K562 (cell line): Measurements from ENCODE around the gene MRPL11. TPM values are rescaled to one million over a fixed set of nuclear protein-coding genes. Genes with fewer than 3 reads are reported as not detected.

ENCODE experiments used
- COPS2 ChIP-seq: fragments of 450-650 bp; conservative IDR thresholded peaks from 2 replicates; pipeline ENCODE4 v1.6.1; 2016; ENCODE audit warnings: mild to moderate bottlenecking, moderate library complexity
- CREB1 ChIP-seq, 2 experiments: sonication (generic) in 1 of 2; formaldehyde crosslinking in 1 of 2; IDR thresholded peaks; 2 replicates each; pipeline versions ENCODE4 v1.6.1 to v1.8.0; 2012 to 2022; ENCODE audit warnings: inconsistent platforms in 1 of 2, mild to moderate bottlenecking in 1 of 2, missing genetic modification reagents in 1 of 2, moderate library complexity in 1 of 2
- HNRNPLL ChIP-seq: fragments of 200-400 bp; formaldehyde crosslinking; IDR thresholded peaks from 2 replicates; pipeline ENCODE4 v1.6.1; 2017; ENCODE audit warnings: low read length, low read depth, mild to moderate bottlenecking; ENCODE audit not compliant: poor library complexity, severe bottlenecking
- MYNN ChIP-seq, 2 experiments: sonication (generic); formaldehyde crosslinking in 1 of 2; IDR thresholded peaks; 2 replicates each; pipeline versions ENCODE4 v1.5.0 to v1.6.1; 2016 to 2020; ENCODE audit warnings: antibody characterized with exemption in 1 of 2, missing genetic modification reagents in 1 of 2
- RBM22 ChIP-seq: fragments of 200-400 bp; formaldehyde crosslinking; IDR thresholded peaks from 2 replicates; pipeline ENCODE4 v1.6.1; 2018; ENCODE audit warnings: low read length, low read depth; ENCODE audit not compliant: poor library complexity, severe bottlenecking
- RFX7 ChIP-seq: fragments of 250-450 bp; sonication (Bioruptor Pico); IDR thresholded peaks from 2 replicates; pipeline ENCODE4 v1.5.1; 2021; ENCODE audit warnings: mild to moderate bottlenecking
- ZNF140 ChIP-seq: fragments of 250-450 bp; sonication (Bioruptor Pico); IDR thresholded peaks from 2 replicates; pipeline ENCODE4 v1.8.0; 2021; ENCODE audit warnings: moderate library complexity, mild to moderate bottlenecking, inconsistent platforms
- polyA plus RNA-seq, 8 experiments: library from polyadenylated mRNA; depleted of rRNA in 4 of 8; stranded (reverse) in 5 of 8; unstranded in 3 of 8; fragments of >200 nt; fragmentation: Nextera tagmentation in 2 of 8; fragmentation: Illumina TruSeq in 1 of 8; extraction: Ambion mirVana in 2 of 8; extraction: Trizol in 1 of 8; gene quantifications; 2 replicates each; pipeline versions ENCODE4 v1.2.1 to v1.2.3, GENCODE V29; 2011 to 2014; ENCODE audit warnings: inconsistent platforms in 1 of 8, missing spikeins in 1 of 8
- total RNA-seq, 7 experiments: library from RNA; depleted of rRNA in 6 of 7; stranded (reverse); fragments of >200 nt in 6 of 7; fragmentation: Illumina TruSeq in 2 of 7; extraction: Trizol in 2 of 7; gene quantifications; 2 replicates each; pipeline versions ENCODE4 v1.2.1 to v1.2.3, GENCODE V29; 2011 to 2021; ENCODE audit warnings: low replicate concordance in 1 of 7
- TF ChIP-seq, protein P1 (sequence below), 2 experiments: fragments of 450-650 bp; formaldehyde crosslinking in 1 of 2; IDR thresholded peaks; 2 replicates each; pipeline versions ENCODE4 v1.4.0 to v1.6.1; 2014 to 2020; ENCODE audit warnings: mild to moderate bottlenecking in 2 of 2, borderline replicate concordance in 1 of 2, low read depth in 1 of 2
- TF ChIP-seq, protein P2 (sequence below): fragments of 250-450 bp; sonication (Bioruptor Pico); IDR thresholded peaks from 2 replicates; pipeline ENCODE4 v1.4.0; 2020; ENCODE audit warnings: mild to moderate bottlenecking
- TF ChIP-seq, protein P3 (sequence below): sonication (generic); formaldehyde crosslinking; IDR thresholded peaks from 2 replicates; pipeline ENCODE4 v1.8.0; 2022; ENCODE audit warnings: mild to moderate bottlenecking, missing genetic modification reagents
- TF ChIP-seq, protein P4 (sequence below): fragments of 450-650 bp; formaldehyde crosslinking; IDR thresholded peaks from 2 replicates; pipeline ENCODE4 v1.4.0; 2022; ENCODE audit warnings: mild to moderate bottlenecking, moderate library complexity

The MRPL11 gene
- total and polyA plus RNA-seq, 9 of the 15 experiments (the other 6 are each of a cell fraction or from before 2014, with no cell fraction given), result 33.0 to 173 (median 91.9) TPM

DNA sequence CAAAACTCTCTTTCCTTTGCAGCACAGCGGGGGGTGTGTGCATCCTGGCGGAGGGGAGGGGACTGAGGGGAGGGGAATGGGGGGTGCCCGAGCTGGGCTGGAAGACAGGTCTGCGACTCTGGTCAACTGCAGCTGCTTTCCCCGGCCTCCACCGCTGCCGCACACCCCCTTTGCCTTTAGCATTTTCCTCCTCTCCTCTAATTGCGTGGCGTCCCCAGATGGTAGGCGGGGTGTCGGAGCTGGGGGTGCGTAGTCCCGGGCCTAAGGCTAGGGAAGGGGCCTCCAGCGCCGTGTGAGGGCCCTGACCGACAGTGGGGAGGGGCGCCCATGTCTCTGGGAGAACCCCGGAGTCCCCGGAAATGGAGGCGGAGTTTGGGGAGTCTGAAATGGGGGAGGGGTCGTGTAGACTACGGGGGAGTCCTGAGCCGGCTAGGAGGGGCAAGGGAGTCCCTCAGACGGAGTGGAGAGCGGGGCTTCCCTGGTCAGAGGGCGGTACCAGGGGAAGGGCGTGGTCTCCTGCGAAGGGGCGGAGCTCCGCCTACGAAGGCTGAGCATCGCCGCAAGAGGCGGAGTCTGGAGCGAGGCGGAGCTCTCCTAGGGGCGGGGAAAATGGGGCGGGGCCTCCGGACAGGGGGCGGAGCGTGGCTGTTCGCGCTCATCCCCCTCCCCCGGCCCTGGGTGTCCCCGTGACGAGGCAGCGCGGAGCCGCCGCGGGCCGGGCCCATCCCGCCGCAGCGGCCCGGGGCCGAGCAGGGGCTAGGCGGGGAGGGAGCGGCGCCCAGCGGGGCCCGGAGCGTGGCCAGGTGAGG lies 27.8 kb upstream of the MRPL11 start, which contains the start of gene PELI3 (continued):
- TF ChIP-seq, protein P1, sequence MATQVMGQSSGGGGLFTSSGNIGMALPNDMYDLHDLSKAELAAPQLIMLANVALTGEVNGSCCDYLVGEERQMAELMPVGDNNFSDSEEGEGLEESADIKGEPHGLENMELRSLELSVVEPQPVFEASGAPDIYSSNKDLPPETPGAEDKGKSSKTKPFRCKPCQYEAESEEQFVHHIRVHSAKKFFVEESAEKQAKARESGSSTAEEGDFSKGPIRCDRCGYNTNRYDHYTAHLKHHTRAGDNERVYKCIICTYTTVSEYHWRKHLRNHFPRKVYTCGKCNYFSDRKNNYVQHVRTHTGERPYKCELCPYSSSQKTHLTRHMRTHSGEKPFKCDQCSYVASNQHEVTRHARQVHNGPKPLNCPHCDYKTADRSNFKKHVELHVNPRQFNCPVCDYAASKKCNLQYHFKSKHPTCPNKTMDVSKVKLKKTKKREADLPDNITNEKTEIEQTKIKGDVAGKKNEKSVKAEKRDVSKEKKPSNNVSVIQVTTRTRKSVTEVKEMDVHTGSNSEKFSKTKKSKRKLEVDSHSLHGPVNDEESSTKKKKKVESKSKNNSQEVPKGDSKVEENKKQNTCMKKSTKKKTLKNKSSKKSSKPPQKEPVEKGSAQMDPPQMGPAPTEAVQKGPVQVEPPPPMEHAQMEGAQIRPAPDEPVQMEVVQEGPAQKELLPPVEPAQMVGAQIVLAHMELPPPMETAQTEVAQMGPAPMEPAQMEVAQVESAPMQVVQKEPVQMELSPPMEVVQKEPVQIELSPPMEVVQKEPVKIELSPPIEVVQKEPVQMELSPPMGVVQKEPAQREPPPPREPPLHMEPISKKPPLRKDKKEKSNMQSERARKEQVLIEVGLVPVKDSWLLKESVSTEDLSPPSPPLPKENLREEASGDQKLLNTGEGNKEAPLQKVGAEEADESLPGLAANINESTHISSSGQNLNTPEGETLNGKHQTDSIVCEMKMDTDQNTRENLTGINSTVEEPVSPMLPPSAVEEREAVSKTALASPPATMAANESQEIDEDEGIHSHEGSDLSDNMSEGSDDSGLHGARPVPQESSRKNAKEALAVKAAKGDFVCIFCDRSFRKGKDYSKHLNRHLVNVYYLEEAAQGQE (IDR thresholded peaks at IDR 0.05; ENCODE audit: borderline replicate concordance), result peak; percentile 58
- TF ChIP-seq, protein P1 (CRISPR knock-in tag; IDR thresholded peaks at IDR 0.05; ENCODE audit: low read depth), result peak; percentile 53; the same call in 1 of the 2 replicates
- TF ChIP-seq, protein P2, sequence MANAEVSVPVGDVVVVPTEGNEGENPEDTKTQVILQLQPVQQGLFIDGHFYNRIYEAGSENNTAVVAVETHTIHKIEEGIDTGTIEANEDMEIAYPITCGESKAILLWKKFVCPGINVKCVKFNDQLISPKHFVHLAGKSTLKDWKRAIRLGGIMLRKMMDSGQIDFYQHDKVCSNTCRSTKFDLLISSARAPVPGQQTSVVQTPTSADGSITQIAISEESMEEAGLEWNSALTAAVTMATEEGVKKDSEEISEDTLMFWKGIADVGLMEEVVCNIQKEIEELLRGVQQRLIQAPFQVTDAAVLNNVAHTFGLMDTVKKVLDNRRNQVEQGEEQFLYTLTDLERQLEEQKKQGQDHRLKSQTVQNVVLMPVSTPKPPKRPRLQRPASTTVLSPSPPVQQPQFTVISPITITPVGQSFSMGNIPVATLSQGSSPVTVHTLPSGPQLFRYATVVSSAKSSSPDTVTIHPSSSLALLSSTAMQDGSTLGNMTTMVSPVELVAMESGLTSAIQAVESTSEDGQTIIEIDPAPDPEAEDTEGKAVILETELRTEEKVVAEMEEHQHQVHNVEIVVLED (CRISPR knock-in tag), result peak; percentile 27; the same call in 1 of the 2 replicates
- no peak for TF ChIP-seq RBM22
- TF ChIP-seq COPS2, result no peak
- TF ChIP-seq RFX7 (CRISPR knock-in tag), result no peak
- TF ChIP-seq HNRNPLL, result peak; percentile 84
- TF ChIP-seq ZNF140 (CRISPR knock-in tag), result no peak
- peak; percentile 11; the same call in 1 of the 2 replicates for TF ChIP-seq CREB1 (IDR thresholded peaks at IDR 0.05)
- TF ChIP-seq CREB1 (CRISPR knock-in tag; IDR thresholded peaks at IDR 0.05), result no peak; the same call in 1 of the 2 replicates
- no peak for TF ChIP-seq MYNN (IDR thresholded peaks at IDR 0.05)
- TF ChIP-seq MYNN (CRISPR knock-in tag; IDR thresholded peaks at IDR 0.05), result no peak
- TF ChIP-seq, protein P3, sequence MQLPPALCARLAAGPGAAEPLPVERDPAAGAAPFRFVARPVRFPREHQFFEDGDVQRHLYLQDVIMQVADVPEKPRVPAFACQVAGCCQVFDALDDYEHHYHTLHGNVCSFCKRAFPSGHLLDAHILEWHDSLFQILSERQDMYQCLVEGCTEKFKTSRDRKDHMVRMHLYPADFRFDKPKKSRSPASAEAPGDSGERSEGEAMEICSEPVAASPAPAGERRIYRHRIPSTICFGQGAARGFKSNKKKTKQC (CRISPR knock-in tag), result 0 out of 2 replicates have a peak, but pooled peaks have one; percentile 48
- TF ChIP-seq, protein P4, sequence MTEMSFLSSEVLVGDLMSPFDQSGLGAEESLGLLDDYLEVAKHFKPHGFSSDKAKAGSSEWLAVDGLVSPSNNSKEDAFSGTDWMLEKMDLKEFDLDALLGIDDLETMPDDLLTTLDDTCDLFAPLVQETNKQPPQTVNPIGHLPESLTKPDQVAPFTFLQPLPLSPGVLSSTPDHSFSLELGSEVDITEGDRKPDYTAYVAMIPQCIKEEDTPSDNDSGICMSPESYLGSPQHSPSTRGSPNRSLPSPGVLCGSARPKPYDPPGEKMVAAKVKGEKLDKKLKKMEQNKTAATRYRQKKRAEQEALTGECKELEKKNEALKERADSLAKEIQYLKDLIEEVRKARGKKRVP (CRISPR knock-in tag), result no peak
